ENCODE measurements around the gene SLC34A2. TPM values are rescaled to one million over a fixed set of nuclear protein-coding genes. Genes with fewer than 3 reads are reported as not detected.

SLC34A2 gene
- total RNA-seq, 2 donors from 2014 or later = not detected

DNA sequence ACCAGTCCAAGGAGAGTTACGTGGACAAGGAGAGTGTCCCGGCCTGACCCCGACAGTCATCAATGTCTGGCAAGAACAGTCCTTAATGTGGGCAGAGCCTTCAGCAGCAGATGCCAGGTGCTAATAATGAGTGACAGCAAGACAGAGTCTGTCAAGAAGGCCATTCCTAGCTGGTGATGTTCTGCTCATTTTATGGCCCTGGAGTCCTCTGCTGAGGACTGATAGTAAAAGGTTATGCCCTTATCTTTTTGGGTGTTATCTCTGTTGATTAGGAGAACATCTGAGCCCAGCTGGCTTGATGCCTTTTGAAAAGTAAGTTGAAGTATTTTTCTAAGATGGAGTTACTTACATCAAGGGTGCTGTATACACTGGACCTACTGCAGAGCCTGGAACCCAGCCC is 67.3 kb downstream of the SLC34A2 start:
- Mint-ChIP-seq H3K9me3 (no peaks in the 10 kb centered on the region), H3K4me3 (no peak overlapping the region), H3K27ac (no peak overlapping the region), H3K36me3 (no peaks in the 10 kb centered on the region), H3K27me3 (no peaks in the 10 kb centered on the region), H3K4me1 (ENCODE audit: low read depth in 2 of 2) (no peaks in the 10 kb centered on the region)
- DNase-seq (ENCODE audit: low spot score) (no peak), ATAC-seq (no peak)

DNA sequence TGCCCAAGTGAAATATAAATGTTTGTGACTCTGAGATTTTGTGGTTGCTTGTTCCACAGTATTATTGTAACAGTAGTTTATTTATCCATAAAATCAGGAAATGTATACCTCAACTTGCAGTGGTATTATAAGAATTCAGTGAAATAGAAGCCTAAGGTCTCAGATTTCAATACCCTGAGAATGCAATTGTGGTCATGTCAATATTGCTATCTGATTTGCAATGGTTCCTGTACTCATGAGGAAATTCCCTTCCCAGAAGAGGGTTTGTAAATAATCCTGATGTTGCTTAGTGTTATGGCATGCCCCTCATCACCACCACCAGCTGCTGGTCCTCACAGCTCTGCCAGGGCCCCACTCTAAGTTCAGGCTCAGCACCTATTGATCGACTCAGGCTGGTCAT is 67.8 kb downstream of the SLC34A2 start:
- no peaks in the 10 kb centered on the region for H3K36me3 Mint-ChIP-seq
- no peak overlapping the region for H3K4me3 Mint-ChIP-seq
- H3K4me1 Mint-ChIP-seq (ENCODE audit: low read depth in 2 of 2) = no peaks in the 10 kb centered on the region
- DNase-seq (ENCODE audit: low spot score) (no peak), ATAC-seq (no peak)
- H3K27ac Mint-ChIP-seq = no peak overlapping the region
- no peaks in the 10 kb centered on the region for H3K9me3 Mint-ChIP-seq
- no peaks in the 10 kb centered on the region for H3K27me3 Mint-ChIP-seq

DNA sequence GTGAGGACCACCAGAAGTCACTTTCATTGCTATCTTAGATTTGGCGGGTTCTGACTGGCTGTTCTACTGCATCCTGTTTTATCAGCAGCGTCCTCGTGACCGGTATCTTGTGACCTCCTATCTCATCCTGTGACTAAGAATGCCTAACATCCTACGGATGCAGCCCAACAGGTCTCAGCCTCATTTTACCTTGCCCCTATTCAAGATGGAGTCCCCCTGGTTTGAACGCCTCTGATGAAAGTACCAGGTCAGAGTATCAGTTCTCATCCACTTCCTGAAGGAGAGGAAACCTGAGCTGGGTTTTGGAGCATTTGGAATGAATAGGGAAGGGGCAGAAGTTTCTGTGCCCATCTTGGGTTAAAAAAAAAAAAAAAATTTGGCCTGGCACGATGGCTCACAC is 70.2 kb downstream of the SLC34A2 start:
- no peak for DNase-seq (ENCODE audit: low spot score)
- H3K27me3 Mint-ChIP-seq = no peaks in the 10 kb centered on the region
- no peaks in the 10 kb centered on the region for H3K4me1 Mint-ChIP-seq (ENCODE audit: low read depth in 2 of 2)
- H3K9me3 Mint-ChIP-seq = no peaks in the 10 kb centered on the region
- no peak for ATAC-seq
- H3K4me3 Mint-ChIP-seq = no peak overlapping the region
- no peak overlapping the region for H3K27ac Mint-ChIP-seq
- H3K36me3 Mint-ChIP-seq = no peaks in the 10 kb centered on the region

- ATAC-seq (no peak), DNase-seq (ENCODE audit: low spot score) (no peak)
- no peak overlapping the region for H3K4me3 Mint-ChIP-seq
- H3K27ac Mint-ChIP-seq = no peak overlapping the region
- no peaks in the 10 kb centered on the region for H3K36me3 Mint-ChIP-seq
- no peaks in the 10 kb centered on the region for H3K9me3 Mint-ChIP-seq
- no peaks in the 10 kb centered on the region for H3K4me1 Mint-ChIP-seq (ENCODE audit: low read depth in 2 of 2)
- no peaks in the 10 kb centered on the region for H3K27me3 Mint-ChIP-seq
Measured at GRCh38 chr4:25727711-25728493, 72.3 kb downstream of the SLC34A2 start.

Other genes starting within 250 kb of the SLC34A2 start
- 10 to 100 TPM; 35.0 to 54.4 TPM for gene SEL1L3, start 207.1 kb downstream of the SLC34A2 start, total RNA-seq

All from natural killer cell treated with Interleukin-12 subunit alpha and Interleukin-12 subunit beta and Interleukin-15 and Interleukin-18, amount 100 ng/mL, for 72 hours (primary cell).